Spleen (tissue), 7 donors: ENCODE data around the gene OR2C3.

Experiments used
- POLR2A ChIP-seq, 3 donors: fragments of 450-650 bp; IDR thresholded peaks; one replicate each; pipeline ENCODE4 v1.5.1; 2017; ENCODE audit warnings: antibody characterized with exemption in 3 of 3, mild to moderate bottlenecking in 1 of 3
- TF ChIP-seq, protein P1 (sequence below), 11 experiments: fragments of 200-600 bp in 7 of 11; fragments of 450-650 bp in 4 of 11; sonication (generic) in 4 of 11; IDR thresholded peaks in 8 of 11; conservative IDR thresholded peaks in 3 of 11; 1 replicate in 7 of 11; 2 replicates in 4 of 11; pipeline versions ENCODE4 v1.4.0 to v1.8.0; 2016 to 2021; ENCODE audit warnings: antibody characterized with exemption in 11 of 11, inconsistent platforms in 4 of 11, mild to moderate bottlenecking in 1 of 11
- donor health status: DM: no; HTN: no; CAD: no; lungs with moderate emphysema.
- donor health status: DM: no; HTN: no; CAD: no.
- donor health status: DM: no; HTN: no; CAD: no.

DNA sequence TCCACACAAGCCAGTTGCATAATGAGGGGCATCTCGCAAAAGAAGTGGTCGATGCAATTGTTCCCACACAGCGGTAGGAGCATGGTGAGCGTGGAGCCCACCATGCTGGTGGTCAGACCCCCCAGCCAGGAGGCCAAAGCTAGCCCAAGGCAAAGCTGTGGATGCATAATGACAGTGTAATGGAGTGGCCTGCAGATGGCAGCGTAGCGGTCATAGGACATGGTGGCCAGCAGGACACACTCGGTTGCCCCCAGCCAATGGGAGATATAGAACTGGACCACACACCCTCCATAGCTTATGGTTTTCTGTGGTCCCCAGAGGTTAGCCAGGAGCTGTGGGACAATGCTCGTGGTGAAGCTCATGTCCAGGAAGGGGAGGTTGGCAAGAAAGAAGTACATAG, 4.3 kb downstream of the OR2C3 start:
- TF ChIP-seq, protein P1, sequence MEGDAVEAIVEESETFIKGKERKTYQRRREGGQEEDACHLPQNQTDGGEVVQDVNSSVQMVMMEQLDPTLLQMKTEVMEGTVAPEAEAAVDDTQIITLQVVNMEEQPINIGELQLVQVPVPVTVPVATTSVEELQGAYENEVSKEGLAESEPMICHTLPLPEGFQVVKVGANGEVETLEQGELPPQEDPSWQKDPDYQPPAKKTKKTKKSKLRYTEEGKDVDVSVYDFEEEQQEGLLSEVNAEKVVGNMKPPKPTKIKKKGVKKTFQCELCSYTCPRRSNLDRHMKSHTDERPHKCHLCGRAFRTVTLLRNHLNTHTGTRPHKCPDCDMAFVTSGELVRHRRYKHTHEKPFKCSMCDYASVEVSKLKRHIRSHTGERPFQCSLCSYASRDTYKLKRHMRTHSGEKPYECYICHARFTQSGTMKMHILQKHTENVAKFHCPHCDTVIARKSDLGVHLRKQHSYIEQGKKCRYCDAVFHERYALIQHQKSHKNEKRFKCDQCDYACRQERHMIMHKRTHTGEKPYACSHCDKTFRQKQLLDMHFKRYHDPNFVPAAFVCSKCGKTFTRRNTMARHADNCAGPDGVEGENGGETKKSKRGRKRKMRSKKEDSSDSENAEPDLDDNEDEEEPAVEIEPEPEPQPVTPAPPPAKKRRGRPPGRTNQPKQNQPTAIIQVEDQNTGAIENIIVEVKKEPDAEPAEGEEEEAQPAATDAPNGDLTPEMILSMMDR (IDR thresholded peaks at IDR 0.05 in 8 of 11, conservative IDR thresholded peaks at IDR 0.05 in 3 of 11), result no peak
- TF ChIP-seq POLR2A (IDR thresholded peaks at IDR 0.05), result no peak
